ENCODE measurements around the gene CD300LB.
"Not testable (repeated sequence)": the region's sequence is repeated elsewhere in the genome, so short reads cannot be mapped to it uniquely, and the experiment has no call there.

The CD300LB gene

GRCh38 chr17:74531231-74531761, at the start of gene CD300LB:
Gene CD300LB, minus strand, starts transcription at chr17:74531475. Its CDS starts 125 bp downstream, at chr17:74531350.
- DNase-seq = no peak

GRCh38 chr17:74579900-74580299, 48.6 kb upstream of the CD300LB start:
- no peak for DNase-seq

GRCh38 chr17:74578979-74579378, 47.7 kb upstream of the CD300LB start:
- no peak for DNase-seq

- no peak for DNase-seq
Measured at GRCh38 chr17:74574489-74575142, 43.3 kb upstream of the CD300LB start.

DNA sequence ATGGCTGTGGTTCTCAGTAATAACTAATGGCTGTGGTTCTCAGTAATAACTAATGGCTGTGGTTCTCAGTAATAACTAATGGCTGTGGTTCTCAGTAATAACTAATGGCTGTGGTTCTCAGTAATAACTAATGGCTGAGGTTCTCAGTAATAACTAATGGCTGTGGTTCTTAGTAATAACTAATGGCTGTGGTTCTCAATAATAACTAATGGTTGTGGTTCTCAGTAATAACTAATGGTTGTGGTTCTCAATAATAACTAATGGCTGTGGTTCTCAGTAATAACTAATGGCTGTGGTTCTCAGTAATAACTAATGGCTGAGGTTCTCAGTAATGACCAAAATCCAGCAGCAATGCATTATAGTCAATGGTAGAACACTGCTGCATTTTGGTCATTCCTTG, 42.4 kb upstream of the CD300LB start:
- DNase-seq = not testable (repeated sequence)

GRCh38 chr17:74573169-74573568, 41.9 kb upstream of the CD300LB start:
- no peak for DNase-seq

- no peak for DNase-seq
Measured at GRCh38 chr17:74571621-74572270, 40.5 kb upstream of the CD300LB start.

DNA sequence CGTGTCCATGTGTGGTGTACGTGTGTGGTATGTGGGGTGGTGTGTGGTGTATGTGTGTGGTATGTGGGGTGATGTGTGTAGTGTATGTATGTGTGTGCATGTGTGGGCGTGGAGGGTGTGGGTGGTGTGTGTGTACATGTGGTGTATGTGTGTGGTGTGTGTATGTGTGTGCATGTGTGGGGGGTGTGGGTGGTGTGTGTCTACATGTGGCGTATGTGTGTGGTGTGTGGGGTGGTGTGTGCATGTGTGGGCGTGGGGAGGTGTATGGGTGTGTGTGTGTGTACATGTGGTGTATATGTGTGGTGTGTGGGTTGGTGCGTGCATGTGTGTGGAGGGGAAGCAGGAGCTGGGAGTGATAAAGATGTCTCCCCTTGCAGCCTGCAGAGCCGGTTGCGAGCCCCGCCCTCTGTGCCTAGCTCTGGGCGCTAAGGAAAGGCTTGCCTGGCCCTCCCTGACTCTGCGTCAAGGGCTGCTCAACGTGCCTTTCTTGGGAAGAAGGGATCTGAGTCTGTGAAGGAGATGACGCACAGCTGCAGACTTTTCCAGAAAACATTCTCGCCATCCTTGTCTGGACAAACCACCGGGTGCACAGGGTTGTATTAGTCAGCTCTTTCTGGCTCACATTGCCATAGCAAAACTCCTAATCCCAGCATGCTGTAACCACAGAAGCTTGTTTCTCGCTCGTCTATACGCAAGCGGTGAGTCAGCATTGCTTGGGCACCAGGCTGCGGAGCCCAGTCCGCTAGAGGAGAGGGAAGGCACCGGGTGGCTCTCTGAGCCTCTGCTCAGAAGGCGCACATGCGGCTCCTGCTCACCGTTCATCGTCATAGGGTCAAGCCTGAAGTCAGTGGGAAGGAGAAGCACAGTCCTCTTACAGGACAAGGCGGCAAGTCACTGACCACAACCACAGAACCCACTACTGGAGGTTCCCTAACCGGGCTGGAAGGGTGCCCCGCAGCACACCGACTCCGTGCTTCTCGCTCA, 38.0 kb upstream of the CD300LB start:
- DNase-seq = no peak

GRCh38 chr17:74568106-74568873, 37.0 kb upstream of the CD300LB start:
- no peak for DNase-seq

- no peak for DNase-seq
Measured at GRCh38 chr17:74567397-74567796, 36.1 kb upstream of the CD300LB start, which contains the start of gene CD300H. Gene CD300H, minus strand, starts transcription at chr17:74567509.

GRCh38 chr17:74566132-74566753, 35.0 kb upstream of the CD300LB start:
- DNase-seq = peak; percentile 17

DNA sequence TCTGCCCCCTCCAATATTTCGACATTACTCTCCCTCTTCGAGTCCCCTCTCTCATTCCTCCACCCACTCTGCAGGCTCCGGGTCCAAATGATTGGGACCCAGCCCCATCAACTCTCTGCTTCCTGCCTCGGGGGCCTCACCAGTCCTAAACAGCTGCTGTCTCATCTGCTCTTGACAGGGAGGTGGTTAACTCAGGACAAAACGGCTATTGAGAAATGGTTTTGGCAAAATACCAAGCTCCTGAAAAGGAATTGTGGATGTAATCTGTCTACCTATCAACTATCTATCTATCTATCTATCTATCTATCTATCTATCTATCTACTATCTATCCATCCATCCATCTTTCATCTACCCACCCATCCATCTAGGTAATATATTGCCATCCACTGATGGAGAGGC, 33.9 kb upstream of the CD300LB start:
- DNase-seq = no peak

- no peak for DNase-seq
Measured at GRCh38 chr17:74563358-74563757, 32.1 kb upstream of the CD300LB start.

DNA sequence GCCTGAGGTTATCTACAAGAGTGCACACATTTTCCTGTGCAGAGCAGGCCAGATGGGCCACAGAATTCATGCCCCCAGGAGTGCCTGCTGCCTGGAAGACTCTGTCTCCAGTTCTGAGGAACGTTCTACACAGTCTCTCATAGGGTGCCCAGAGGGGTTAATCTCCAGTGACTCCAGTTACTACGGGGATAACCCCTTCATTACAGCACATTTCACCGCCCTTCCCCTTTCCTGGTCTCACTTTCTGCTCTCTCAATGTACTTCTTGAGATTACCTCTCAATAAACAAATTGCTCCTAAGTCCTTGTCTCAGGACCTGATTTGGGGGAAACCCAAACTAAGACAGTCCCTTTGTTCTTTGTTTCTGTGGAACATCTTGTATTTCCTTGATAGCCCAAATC, 30.3 kb upstream of the CD300LB start:
- no peak for DNase-seq

- no peak for DNase-seq
Measured at GRCh38 chr17:74558882-74559519, 27.7 kb upstream of the CD300LB start.

- DNase-seq = not testable (repeated sequence)
Measured at GRCh38 chr17:74558402-74558801, 27.1 kb upstream of the CD300LB start.

- DNase-seq = no peak
Measured at GRCh38 chr17:74555427-74555940, 24.2 kb upstream of the CD300LB start.

- DNase-seq = no peak
Measured at GRCh38 chr17:74554909-74555308, 23.6 kb upstream of the CD300LB start.

DNA sequence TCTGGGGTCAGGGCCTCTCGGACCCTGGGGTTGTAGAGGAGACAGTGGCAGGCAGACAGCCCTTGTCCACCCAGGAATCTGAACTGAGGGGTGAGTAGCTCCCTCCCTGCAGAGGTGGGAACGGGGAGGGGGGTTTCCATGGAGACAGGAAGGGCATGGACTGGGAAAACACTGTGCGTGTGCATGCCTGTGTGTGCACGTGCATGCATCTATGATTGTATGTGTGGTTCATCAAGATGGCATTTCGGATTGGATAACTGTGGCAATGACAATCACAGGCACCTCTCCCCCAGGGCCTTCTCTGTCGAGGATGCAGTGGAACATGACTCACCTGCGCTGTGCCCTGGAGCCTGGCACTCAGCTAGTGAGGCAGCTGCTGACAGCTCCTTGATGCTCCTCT, 20.8 kb upstream of the CD300LB start:
- DNase-seq = no peak

GRCh38 chr17:74550602-74551001, 19.3 kb upstream of the CD300LB start:
- DNase-seq = no peak

DNA sequence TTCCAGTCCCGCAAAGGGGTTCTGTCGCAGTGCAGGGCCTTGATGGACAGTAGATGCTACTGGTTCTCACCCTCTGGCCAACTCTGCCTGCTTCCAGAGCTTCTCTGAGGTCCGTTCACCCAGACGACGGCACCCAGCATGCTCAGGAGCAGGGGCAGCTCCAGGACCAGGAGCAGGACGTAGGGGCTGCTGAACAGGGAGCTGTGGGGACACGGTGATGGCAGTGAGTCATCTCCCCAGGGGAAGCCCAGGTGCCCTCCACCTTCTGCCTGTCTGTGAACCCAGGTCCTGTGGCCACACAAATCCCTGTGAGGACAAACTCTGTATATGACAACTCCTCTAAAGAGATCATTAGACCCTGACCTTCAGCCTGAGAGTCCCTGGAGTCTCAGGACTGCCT, 18.1 kb upstream of the CD300LB start:
- DNase-seq = no peak
